CD1c-positive myeloid dendritic cell (primary cell): ENCODE results near the gene GOLGA8A.
"Not testable (repeated sequence)": the region's sequence is repeated elsewhere in the genome, so short reads cannot be mapped to it uniquely, and the experiment has no call there.

Source experiments
- DNase-seq: peaks from one replicate; pipeline ENCODE4 v3.0.0-alpha.2; 2016; ENCODE audit errors: extremely low spot score

Gene GOLGA8A

DNA sequence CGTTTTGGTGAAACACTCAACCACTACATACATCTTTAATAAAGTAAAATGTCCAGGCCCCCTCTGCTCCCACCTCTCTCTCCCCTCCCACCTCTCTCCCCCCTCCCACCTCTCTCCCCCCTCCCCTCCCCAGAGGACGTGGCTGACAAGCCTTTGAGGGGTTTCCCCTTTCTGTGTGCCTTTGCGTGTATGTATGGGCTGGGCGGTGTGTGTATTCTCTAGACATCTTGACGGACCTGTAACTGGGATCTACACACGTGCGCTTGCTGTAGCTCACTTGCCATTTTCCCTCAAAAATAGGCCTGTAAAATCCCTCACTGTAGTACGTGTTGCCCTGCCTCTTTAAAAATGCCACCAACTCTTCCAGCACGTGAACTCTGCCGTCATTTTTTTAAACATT, 28.6 kb downstream of the GOLGA8A start:
- DNase-seq: not testable (repeated sequence)

GRCh38 chr15:34403899-34404298, 33.7 kb downstream of the GOLGA8A start:
- DNase-seq: not testable (repeated sequence)

GRCh38 chr15:34403160-34403598, 34.4 kb downstream of the GOLGA8A start:
- not testable (repeated sequence) for DNase-seq

GRCh38 chr15:34397637-34398259, 39.9 kb downstream of the GOLGA8A start:
- DNase-seq: not testable (repeated sequence)

GRCh38 chr15:34392981-34393380, 44.6 kb downstream of the GOLGA8A start:
- not testable (repeated sequence) for DNase-seq

- not testable (repeated sequence) for DNase-seq
Observed at GRCh38 chr15:34389594-34390086, 48.0 kb downstream of the GOLGA8A start.
